GM19324 (cell line): ENCODE data around the gene TNFRSF11A.

ENCODE experiments used
- ATAC-seq: cut with Tn5 transposase; IDR thresholded peaks from one replicate; pipeline ENCODE4 v1.9.1; 2021; ENCODE audit warnings: mild to moderate bottlenecking, moderate library complexity; ENCODE audit not compliant: unreplicated experiment, low FRiP score

TNFRSF11A gene

GRCh38 chr18:62341473-62341872 lies 16.4 kb downstream of the TNFRSF11A start:
- no peak for ATAC-seq

GRCh38 chr18:62342884-62343283 lies 17.8 kb downstream of the TNFRSF11A start:
- no peak for ATAC-seq

- no peak for ATAC-seq
Measured at GRCh38 chr18:62343316-62343715, 18.2 kb downstream of the TNFRSF11A start.

GRCh38 chr18:62345909-62346308 lies 20.8 kb downstream of the TNFRSF11A start:
- no peak for ATAC-seq

GRCh38 chr18:62346333-62347088 lies 21.4 kb downstream of the TNFRSF11A start:
- no peak for ATAC-seq

- no peak for ATAC-seq
Measured at GRCh38 chr18:62347089-62347506, 22.0 kb downstream of the TNFRSF11A start.

- ATAC-seq: no peak
Measured at GRCh38 chr18:62348474-62348873, 23.4 kb downstream of the TNFRSF11A start.

- ATAC-seq: no peak
Measured at GRCh38 chr18:62353170-62353569, 28.1 kb downstream of the TNFRSF11A start.

- ATAC-seq: no peak
Measured at GRCh38 chr18:62354151-62354550, 29.0 kb downstream of the TNFRSF11A start.

GRCh38 chr18:62357079-62357719 lies 32.1 kb downstream of the TNFRSF11A start:
- no peak for ATAC-seq

- no peak for ATAC-seq
Measured at GRCh38 chr18:62360805-62361204, 35.7 kb downstream of the TNFRSF11A start.

GRCh38 chr18:62361288-62361687 lies 36.2 kb downstream of the TNFRSF11A start:
- ATAC-seq: no peak

GRCh38 chr18:62364558-62364957 lies 39.4 kb downstream of the TNFRSF11A start:
- ATAC-seq: no peak

GRCh38 chr18:62365420-62365819 lies 40.3 kb downstream of the TNFRSF11A start:
- ATAC-seq: no peak

GRCh38 chr18:62366992-62367391 lies 41.9 kb downstream of the TNFRSF11A start:
- no peak for ATAC-seq

- ATAC-seq: no peak
Measured at GRCh38 chr18:62368100-62368499, 43.0 kb downstream of the TNFRSF11A start.

GRCh38 chr18:62369129-62369644 lies 44.1 kb downstream of the TNFRSF11A start:
- ATAC-seq: no peak

- no peak for ATAC-seq
Measured at GRCh38 chr18:62370366-62370765, 45.3 kb downstream of the TNFRSF11A start.

GRCh38 chr18:62371436-62371835 lies 46.3 kb downstream of the TNFRSF11A start:
- no peak for ATAC-seq

GRCh38 chr18:62372156-62372555 lies 47.0 kb downstream of the TNFRSF11A start:
- peak; percentile 60 for ATAC-seq

GRCh38 chr18:62372882-62373281 lies 47.8 kb downstream of the TNFRSF11A start:
- no peak for ATAC-seq
